ENCODE results near the gene NT5DC2. TPM values are rescaled to one million over a fixed set of nuclear protein-coding genes. Genes with fewer than 3 reads are reported as not detected.
A peak's percentile ranks its signal among the peaks of the same experiment; 100 is the strongest.

The NT5DC2 gene
- total RNA-seq, 1 experiment from 2014 or later: 377 TPM

GRCh38 chr3:52536112-52536368, 2.4 kb upstream of the NT5DC2 start (continued):
- TF ChIP-seq E2F1 (CRISPR knock-in tag; IDR thresholded peaks at IDR 0.05): no peak
- no peak for TF ChIP-seq ESRRA (CRISPR knock-in tag; IDR thresholded peaks at IDR 0.05; ENCODE audit: borderline replicate concordance)
- TF ChIP-seq EMX1 (CRISPR knock-in tag; IDR thresholded peaks at IDR 0.05): no peak
- TF ChIP-seq PRRX2 (CRISPR knock-in tag; IDR thresholded peaks at IDR 0.05): no peak

GRCh38 chr3:52535411-52536111, 1.9 kb upstream of the NT5DC2 start:
- Mint-ChIP-seq H3K4me1 (peaks cover 47% of the 10 kb centered on the region), H3K27ac (peak overlapping the region; percentile 68; the same call in 1 of the 2 replicates), H3K9me3 (no peaks in the 10 kb centered on the region), H3K36me3 (peaks cover 5% of the 10 kb centered on the region), H3K27me3 (ENCODE audit: low read depth) (no peaks in the 10 kb centered on the region), H3K4me3 (peak overlapping the region; percentile 98)
- TF ChIP-seq ZNF219 (CRISPR knock-in tag; IDR thresholded peaks at IDR 0.05; ENCODE audit: borderline replicate concordance) (no peak), ETV6 (CRISPR knock-in tag; IDR thresholded peaks at IDR 0.05) (no peak), ZNF423 (CRISPR knock-in tag; IDR thresholded peaks at IDR 0.05) (no peak), MYBL2 (CRISPR knock-in tag; IDR thresholded peaks at IDR 0.05) (no peak), ERG (CRISPR knock-in tag; IDR thresholded peaks at IDR 0.05) (no peak), USF1 (CRISPR knock-in tag; IDR thresholded peaks at IDR 0.05) (no peak), EMX1 (CRISPR knock-in tag; IDR thresholded peaks at IDR 0.05) (no peak), ZNF671 (CRISPR knock-in tag; IDR thresholded peaks at IDR 0.05) (no peak), GABPB1 (CRISPR knock-in tag; IDR thresholded peaks at IDR 0.05) (no peak), NR3C1 (CRISPR knock-in tag; conservative IDR thresholded peaks at IDR 0.05; ENCODE audit: low read depth) (no peak), PRRX2 (CRISPR knock-in tag; IDR thresholded peaks at IDR 0.05) (no peak), GRHL2 (CRISPR knock-in tag; IDR thresholded peaks at IDR 0.05; ENCODE audit: insufficient replicate concordance, severe bottlenecking) (no peak), ZNF232 (CRISPR knock-in tag; IDR thresholded peaks at IDR 0.05) (no peak), HMGA2 (CRISPR knock-in tag; IDR thresholded peaks at IDR 0.05) (no peak)
- CTCF ChIA-PET: interaction anchor here (0.7 to 1.4 kb wide), 9 partner anchors 16 to 257 kb away, joined by 3 to 7 read pairs (median 3); no protein-coding TSS in a partner anchor
- POLR2A ChIA-PET: interaction anchor here (0.9 to 1.0 kb wide), 2 partner anchors 16 to 218 kb away, joined by 3 read pairs; no protein-coding TSS in a partner anchor
- no peak for DNase-seq (ENCODE audit: low spot score)
- no peak for ATAC-seq

- Mint-ChIP-seq H3K9me3 (no peaks in the 10 kb centered on the region), H3K27me3 (ENCODE audit: low read depth) (no peaks in the 10 kb centered on the region), H3K27ac (peak overlapping the region; percentile 86), H3K36me3 (no peaks in the 10 kb centered on the region), H3K4me3 (peak overlapping the region; percentile 85), H3K4me1 (peaks cover 45% of the 10 kb centered on the region)
- ATAC-seq (peak; percentile 0; the same call in 1 of the 2 replicates), DNase-seq (ENCODE audit: low spot score) (peak; percentile 49)
- POLR2A ChIA-PET: no interaction called here
- 0 out of 2 replicates have a peak, but pooled peaks have one; percentile 2 for TF ChIP-seq CREM (CRISPR knock-in tag; IDR thresholded peaks at IDR 0.05)
- TF ChIP-seq KAT7 (CRISPR knock-in tag; IDR thresholded peaks at IDR 0.05; ENCODE audit: borderline replicate concordance): 0 out of 2 replicates have a peak, but pooled peaks have one; percentile 54
- 0 out of 2 replicates have a peak, but pooled peaks have one; percentile 53 for TF ChIP-seq HMGXB4 (CRISPR knock-in tag; IDR thresholded peaks at IDR 0.05)
- no peak for TF ChIP-seq TEAD4 (CRISPR knock-in tag; IDR thresholded peaks at IDR 0.05)
- no peak for TF ChIP-seq CREB1 (CRISPR knock-in tag; IDR thresholded peaks at IDR 0.05)
- no peak for TF ChIP-seq ELF4 (CRISPR knock-in tag; IDR thresholded peaks at IDR 0.05; ENCODE audit: low read depth)
- CTCF ChIA-PET: no interaction called here
Observed at GRCh38 chr3:52534281-52535183, 875 bp upstream of the NT5DC2 start.

All from WTC11 (cell line).